ENCODE data around the gene GAB3. TPM values are rescaled to one million over a fixed set of nuclear protein-coding genes. Genes with fewer than 3 reads are reported as not detected.

The GAB3 gene
- total RNA-seq, 1 experiment from 2014 or later = 0.69 TPM

DNA sequence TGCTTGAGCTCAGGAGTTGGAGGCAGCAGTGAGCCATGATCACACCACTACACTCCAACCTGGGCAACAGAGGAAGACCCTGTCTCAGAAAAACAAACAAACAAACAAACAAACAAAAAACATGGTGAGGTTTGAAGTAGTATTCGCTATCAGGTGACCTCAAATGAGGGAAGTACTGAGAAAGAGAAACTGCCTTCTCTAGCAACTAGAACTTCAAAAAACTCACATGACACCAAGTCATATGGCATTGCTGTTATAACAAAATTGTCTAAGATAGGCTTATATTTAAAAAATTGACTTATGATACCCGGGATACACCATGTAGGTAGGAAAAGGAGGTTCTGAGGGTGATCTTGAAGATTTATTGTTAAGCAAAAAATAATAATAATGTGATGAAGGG is 44.1 kb upstream of the GAB3 start (continued):
- TF ChIP-seq YY1 (IDR thresholded peaks at IDR 0.05; ENCODE audit: extremely low read depth, insufficient replicate concordance, low read depth, low read length) = no peak
- TF ChIP-seq CBX3 (IDR thresholded peaks at IDR 0.05; ENCODE audit: low read depth) = no peak

DNA sequence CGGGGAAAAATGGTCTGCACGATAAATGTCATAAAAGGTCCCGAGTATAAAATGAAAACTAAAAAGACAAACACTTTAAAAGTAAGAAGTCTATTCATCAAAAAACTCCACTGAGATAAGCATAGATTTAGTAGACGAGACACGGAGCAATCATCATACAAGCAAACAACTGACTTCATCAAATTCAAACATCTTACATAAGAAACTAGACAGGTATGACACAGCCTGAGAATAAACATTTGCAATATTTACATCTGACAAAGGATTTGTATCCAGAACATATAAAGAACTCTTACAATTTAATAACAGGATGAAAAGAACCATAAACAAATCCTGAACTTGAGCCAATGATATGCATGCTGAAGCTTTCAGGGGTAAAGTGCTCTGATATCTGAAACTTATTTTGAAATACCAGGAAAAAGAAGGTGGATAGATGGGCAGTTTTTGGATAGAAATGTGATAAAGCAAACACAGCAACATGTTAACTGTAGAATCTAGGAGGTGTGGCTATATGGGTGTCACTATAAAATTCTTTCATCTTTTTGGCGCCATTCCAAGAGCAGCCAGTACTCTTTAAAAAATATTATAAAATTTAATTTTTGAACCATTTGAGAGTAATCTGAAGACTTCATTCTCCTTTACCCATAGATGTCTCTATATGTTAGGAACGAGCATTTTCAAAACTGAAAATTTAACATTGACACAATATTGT is 42.4 kb upstream of the GAB3 start:
- Histone ChIP-seq H3K4me2 (ENCODE audit: low read length) (no peak overlapping the region), H3K9ac (ENCODE audit: low read length) (no peak overlapping the region), H2AFZ (ENCODE audit: low read depth, low read length, poor library complexity, severe bottlenecking) (no peak overlapping the region), H3K9me3 (ENCODE audit: control insufficient read depth in 1 of 2, insufficient read depth in 1 of 2, low read depth in 1 of 2, low read length in 2 of 2) (no peaks in the 10 kb centered on the region), H3K27ac (ENCODE audit: low read depth, low read length) (no peak overlapping the region), H3K79me2 (ENCODE audit: insufficient read depth, low read length) (no peaks in the 10 kb centered on the region), H3K4me3 (replicated peaks in 1 of 2; ENCODE audit: low read depth in 1 of 2, low read length in 2 of 2) (no peak overlapping the region), H3K4me1 (ENCODE audit: control insufficient read depth in 1 of 2, insufficient read depth in 2 of 2, low read length in 2 of 2) (peaks cover 10 to 20% of the 10 kb centered on the region in 2 experiments), H3K36me3 (ENCODE audit: control insufficient read depth in 1 of 2, insufficient read depth in 2 of 2, low read length in 2 of 2) (no peaks in the 10 kb centered on the region), H3K9me2 (ENCODE audit: insufficient read depth) (no peaks in the 10 kb centered on the region), H3K27me3 (ENCODE audit: insufficient read depth, low read length) (no peaks in the 10 kb centered on the region), H4K20me1 (ENCODE audit: insufficient read depth) (no peaks in the 10 kb centered on the region)
- intact Hi-C loops (cut with micrococcal nuclease) = no loop called here
- POLR2A ChIA-PET = no interaction called here
- RAD21 ChIA-PET (ENCODE audit: low non-redundant PET in 1 of 2, low total read pairs in 2 of 2, uncharacterized antibody in 2 of 2, unreplicated experiment in 2 of 2) = no interaction called here
- ATAC-seq (no peak), DNase-seq (ENCODE audit: low read depth, low spot score) (no peak)
- TF ChIP-seq, protein P1, sequence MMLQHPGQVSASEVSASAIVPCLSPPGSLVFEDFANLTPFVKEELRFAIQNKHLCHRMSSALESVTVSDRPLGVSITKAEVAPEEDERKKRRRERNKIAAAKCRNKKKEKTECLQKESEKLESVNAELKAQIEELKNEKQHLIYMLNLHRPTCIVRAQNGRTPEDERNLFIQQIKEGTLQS (IDR thresholded peaks at IDR 0.05) = no peak
- TF ChIP-seq FOSL1 (IDR thresholded peaks at IDR 0.05; ENCODE audit: low read depth) (no peak), JUND (IDR thresholded peaks at IDR 0.05) (no peak), SIN3A (IDR thresholded peaks at IDR 0.05; ENCODE audit: low read depth) (no peak), YY1 (IDR thresholded peaks at IDR 0.05; ENCODE audit: extremely low read depth, insufficient replicate concordance, low read depth, low read length) (no peak), ZFX (IDR thresholded peaks at IDR 0.05) (no peak), CEBPB (IDR thresholded peaks at IDR 0.05; ENCODE audit: low read depth) (no peak), SP1 (IDR thresholded peaks at IDR 0.05; ENCODE audit: low read depth) (no peak), RAD21 (IDR thresholded peaks at IDR 0.05; ENCODE audit: low read depth) (no peak), POLR2AphosphoS5 (IDR thresholded peaks at IDR 0.05; ENCODE audit: low read depth, low read length) (no peak), EZH2 (IDR thresholded peaks at IDR 0.05) (no peak), CBX3 (IDR thresholded peaks at IDR 0.05; ENCODE audit: low read depth) (no peak), EGR1 (IDR thresholded peaks at IDR 0.05; ENCODE audit: low read depth) (no peak), EZH2phosphoT487 (IDR thresholded peaks at IDR 0.05; ENCODE audit: borderline replicate concordance) (no peak)
- TF ChIP-seq, protein P2, sequence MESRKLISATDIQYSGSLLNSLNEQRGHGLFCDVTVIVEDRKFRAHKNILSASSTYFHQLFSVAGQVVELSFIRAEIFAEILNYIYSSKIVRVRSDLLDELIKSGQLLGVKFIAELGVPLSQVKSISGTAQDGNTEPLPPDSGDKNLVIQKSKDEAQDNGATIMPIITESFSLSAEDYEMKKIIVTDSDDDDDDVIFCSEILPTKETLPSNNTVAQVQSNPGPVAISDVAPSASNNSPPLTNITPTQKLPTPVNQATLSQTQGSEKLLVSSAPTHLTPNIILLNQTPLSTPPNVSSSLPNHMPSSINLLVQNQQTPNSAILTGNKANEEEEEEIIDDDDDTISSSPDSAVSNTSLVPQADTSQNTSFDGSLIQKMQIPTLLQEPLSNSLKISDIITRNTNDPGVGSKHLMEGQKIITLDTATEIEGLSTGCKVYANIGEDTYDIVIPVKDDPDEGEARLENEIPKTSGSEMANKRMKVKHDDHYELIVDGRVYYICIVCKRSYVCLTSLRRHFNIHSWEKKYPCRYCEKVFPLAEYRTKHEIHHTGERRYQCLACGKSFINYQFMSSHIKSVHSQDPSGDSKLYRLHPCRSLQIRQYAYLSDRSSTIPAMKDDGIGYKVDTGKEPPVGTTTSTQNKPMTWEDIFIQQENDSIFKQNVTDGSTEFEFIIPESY (IDR thresholded peaks at IDR 0.05; ENCODE audit: extremely low read depth, insufficient replicate concordance, low read length) = no peak
- TF ChIP-seq, protein P3, sequence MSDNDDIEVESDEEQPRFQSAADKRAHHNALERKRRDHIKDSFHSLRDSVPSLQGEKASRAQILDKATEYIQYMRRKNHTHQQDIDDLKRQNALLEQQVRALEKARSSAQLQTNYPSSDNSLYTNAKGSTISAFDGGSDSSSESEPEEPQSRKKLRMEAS (IDR thresholded peaks at IDR 0.05) = no peak
- TF ChIP-seq, protein P4, sequence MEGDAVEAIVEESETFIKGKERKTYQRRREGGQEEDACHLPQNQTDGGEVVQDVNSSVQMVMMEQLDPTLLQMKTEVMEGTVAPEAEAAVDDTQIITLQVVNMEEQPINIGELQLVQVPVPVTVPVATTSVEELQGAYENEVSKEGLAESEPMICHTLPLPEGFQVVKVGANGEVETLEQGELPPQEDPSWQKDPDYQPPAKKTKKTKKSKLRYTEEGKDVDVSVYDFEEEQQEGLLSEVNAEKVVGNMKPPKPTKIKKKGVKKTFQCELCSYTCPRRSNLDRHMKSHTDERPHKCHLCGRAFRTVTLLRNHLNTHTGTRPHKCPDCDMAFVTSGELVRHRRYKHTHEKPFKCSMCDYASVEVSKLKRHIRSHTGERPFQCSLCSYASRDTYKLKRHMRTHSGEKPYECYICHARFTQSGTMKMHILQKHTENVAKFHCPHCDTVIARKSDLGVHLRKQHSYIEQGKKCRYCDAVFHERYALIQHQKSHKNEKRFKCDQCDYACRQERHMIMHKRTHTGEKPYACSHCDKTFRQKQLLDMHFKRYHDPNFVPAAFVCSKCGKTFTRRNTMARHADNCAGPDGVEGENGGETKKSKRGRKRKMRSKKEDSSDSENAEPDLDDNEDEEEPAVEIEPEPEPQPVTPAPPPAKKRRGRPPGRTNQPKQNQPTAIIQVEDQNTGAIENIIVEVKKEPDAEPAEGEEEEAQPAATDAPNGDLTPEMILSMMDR (IDR thresholded peaks at IDR 0.05 in 2 of 3, conservative IDR thresholded peaks at IDR 0.05 in 1 of 3; ENCODE audit: borderline replicate concordance in 1 of 3, insufficient read depth in 1 of 3, low read depth in 2 of 3, low read length in 2 of 3) = no peak
- TF ChIP-seq, protein P5, sequence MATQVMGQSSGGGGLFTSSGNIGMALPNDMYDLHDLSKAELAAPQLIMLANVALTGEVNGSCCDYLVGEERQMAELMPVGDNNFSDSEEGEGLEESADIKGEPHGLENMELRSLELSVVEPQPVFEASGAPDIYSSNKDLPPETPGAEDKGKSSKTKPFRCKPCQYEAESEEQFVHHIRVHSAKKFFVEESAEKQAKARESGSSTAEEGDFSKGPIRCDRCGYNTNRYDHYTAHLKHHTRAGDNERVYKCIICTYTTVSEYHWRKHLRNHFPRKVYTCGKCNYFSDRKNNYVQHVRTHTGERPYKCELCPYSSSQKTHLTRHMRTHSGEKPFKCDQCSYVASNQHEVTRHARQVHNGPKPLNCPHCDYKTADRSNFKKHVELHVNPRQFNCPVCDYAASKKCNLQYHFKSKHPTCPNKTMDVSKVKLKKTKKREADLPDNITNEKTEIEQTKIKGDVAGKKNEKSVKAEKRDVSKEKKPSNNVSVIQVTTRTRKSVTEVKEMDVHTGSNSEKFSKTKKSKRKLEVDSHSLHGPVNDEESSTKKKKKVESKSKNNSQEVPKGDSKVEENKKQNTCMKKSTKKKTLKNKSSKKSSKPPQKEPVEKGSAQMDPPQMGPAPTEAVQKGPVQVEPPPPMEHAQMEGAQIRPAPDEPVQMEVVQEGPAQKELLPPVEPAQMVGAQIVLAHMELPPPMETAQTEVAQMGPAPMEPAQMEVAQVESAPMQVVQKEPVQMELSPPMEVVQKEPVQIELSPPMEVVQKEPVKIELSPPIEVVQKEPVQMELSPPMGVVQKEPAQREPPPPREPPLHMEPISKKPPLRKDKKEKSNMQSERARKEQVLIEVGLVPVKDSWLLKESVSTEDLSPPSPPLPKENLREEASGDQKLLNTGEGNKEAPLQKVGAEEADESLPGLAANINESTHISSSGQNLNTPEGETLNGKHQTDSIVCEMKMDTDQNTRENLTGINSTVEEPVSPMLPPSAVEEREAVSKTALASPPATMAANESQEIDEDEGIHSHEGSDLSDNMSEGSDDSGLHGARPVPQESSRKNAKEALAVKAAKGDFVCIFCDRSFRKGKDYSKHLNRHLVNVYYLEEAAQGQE (IDR thresholded peaks at IDR 0.05; ENCODE audit: low read depth) = no peak
- no TSS peak for BruUV-seq (replicated peaks)
- CTCF ChIA-PET = no interaction called here

All from HCT116 (cell line).